Myometrial cell (primary cell): Measurements from ENCODE around the gene GBX1. TPM values are rescaled to one million over a fixed set of nuclear protein-coding genes. Genes with fewer than 3 reads are reported as not detected.

Experiments used
- total RNA-seq: library from RNA; depleted of rRNA; stranded (reverse); fragments of >200 nt; gene quantifications from 2 replicates; pipeline ENCODE4 v1.2.3, GENCODE V29; 2015

GBX1 gene
- not detected in 2 replicates for total RNA-seq

GRCh38 chr7:151167197-151167961 is at the start of gene GBX1:
Gene GBX1 (minus strand): TSS chr7:151167694. CDS start chr7:151167548, 146 bp downstream.

GRCh38 chr7:151210087-151210854 is 42.8 kb upstream of the GBX1 start, which contains the start of gene H2BK1:
Gene H2BK1 (minus strand): TSS chr7:151210488. CDS start chr7:151210318, 170 bp downstream.

GRCh38 chr7:151186640-151187408 is 19.3 kb upstream of the GBX1 start, which contains the start of gene ASB10:
Gene ASB10 (minus strand): TSS chr7:151187250. CDS start chr7:151187130, 120 bp downstream.

Other genes starting within 250 kb of the GBX1 start
- gene KCNH2, start 189.4 kb downstream of the GBX1 start, total RNA-seq: 8.7 and 10.7 TPM in 2 replicates
- gene NOS3, start 176.7 kb downstream of the GBX1 start, total RNA-seq: 8.9 and 11.0 TPM in 2 replicates
- gene ATG9B, start 143.2 kb downstream of the GBX1 start, total RNA-seq: not detected in 2 replicates
- gene ABCB8, start 139.2 kb downstream of the GBX1 start, total RNA-seq: 56.9 and 61.1 TPM in 2 replicates
- 0.18 TPM in 1 of 2 replicates, not detected in the other for gene ASIC3, start 119.2 kb downstream of the GBX1 start, total RNA-seq
- gene CDK5, start 109.8 kb downstream of the GBX1 start, total RNA-seq: 19.3 and 24.6 TPM in 2 replicates
- gene SLC4A2, start 108.1 kb downstream of the GBX1 start, total RNA-seq: 80.3 and 82.5 TPM in 2 replicates
- 91.1 and 100 TPM in 2 replicates for gene FASTK, start 86.9 kb downstream of the GBX1 start, total RNA-seq
- 51.6 and 67.5 TPM in 2 replicates for gene TMUB1, start 84.2 kb downstream of the GBX1 start, total RNA-seq
- gene AGAP3, start 81.2 kb downstream of the GBX1 start, total RNA-seq: 29.6 and 36.9 TPM in 2 replicates
- not detected in 2 replicates for gene ASB10, start 19.6 kb upstream of the GBX1 start, total RNA-seq
- gene H2BK1, start 42.8 kb upstream of the GBX1 start, total RNA-seq: not detected in 2 replicates
- gene ABCF2, start 59.5 kb upstream of the GBX1 start, total RNA-seq: 69.5 and 72.6 TPM in 2 replicates
- 69.8 and 70.6 TPM in 2 replicates for gene CHPF2, start 64.8 kb upstream of the GBX1 start, total RNA-seq
- gene SMARCD3, start 81.0 kb upstream of the GBX1 start, total RNA-seq: 19.0 and 51.0 TPM in 2 replicates
- 50.3 and 57.4 TPM in 2 replicates for gene NUB1, start 174.1 kb upstream of the GBX1 start, total RNA-seq
- 17.6 and 19.1 TPM in 2 replicates for gene WDR86, start 242.3 kb upstream of the GBX1 start, total RNA-seq